Pancreas (tissue), 10 donors: ENCODE measurements around the gene ZNF638. TPM values are rescaled to one million over a fixed set of nuclear protein-coding genes. Genes with fewer than 3 reads are reported as not detected.
A peak's percentile ranks its signal among the peaks of the same experiment; 100 is the strongest.
"Not testable (repeated sequence)": the region's sequence is repeated elsewhere in the genome, so short reads cannot be mapped to it uniquely, and the experiment has no call there.

Experiments used
- ATAC-seq, 4 donors: fragments of 200-7000 bp; cut with Tn5 transposase; one replicate each; pipeline versions ENCODE4 v1.8.0 to v1.9.1; 2020; ENCODE audit warnings: mild to moderate bottlenecking in 4 of 4, moderate library complexity in 4 of 4
- DNase-seq, 6 donors: peaks; one replicate each; pipeline ENCODE4 v3.0.0-alpha.2; 2020
- FAIRE-seq: peaks from 2 replicates; lab custom pipeline; 2012; peaks lifted over from hg19 to GRCh38; lab: Jason Lieb, UNC
- H3K27ac ChIP-seq, 4 donors: fragments of 200-600 bp; sonication (generic); 1 replicate in 3 of 4; 2 replicates in 1 of 4; pipeline versions ENCODE4 v1.5.0 to v1.8.0; 2020
- H3K27me3 ChIP-seq, 4 donors: fragments of 200-600 bp; one replicate each; pipeline ENCODE4 v1.8.0; 2021
- H3K36me3 ChIP-seq, 3 donors: fragments of 200-600 bp; sonication (generic) in 1 of 3; one replicate each; pipeline versions ENCODE4 v1.5.0 to v1.8.0; 2020 to 2021
- H3K4me1 ChIP-seq, 3 donors: fragments of 200-600 bp; one replicate each; pipeline ENCODE4 v1.8.0; 2021
- H3K4me3 ChIP-seq, 4 donors: fragments of 200-600 bp; sonication (generic) in 2 of 4; one replicate each; pipeline versions ENCODE4 v1.5.0 to v1.8.0; 2020 to 2021
- H3K9me3 ChIP-seq, 4 donors: fragments of 200-600 bp; one replicate each; pipeline ENCODE4 v1.8.0; 2021
- CTCF ChIP-seq, 4 donors: fragments of 200-600 bp; sonication (generic) in 3 of 4; IDR thresholded peaks; one replicate each; pipeline versions ENCODE4 v1.5.0 to v1.8.0; 2021; ENCODE audit warnings: antibody characterized with exemption in 4 of 4
- WGBS, 2 donors: extraction: QIAGEN DNeasy Blood & Tissue Kit; methylation state at CpG; one replicate each; pipeline ENCODE4 v1.1.7; 2013; 5-methylcytosine and 5-hydroxymethylcytosine counted together
- intact Hi-C, 3 donors: fragments of 100-400 bp; cut with DNase I; formaldehyde crosslinking; loops; one replicate each; pipeline versions ENCODE4 v1.11.1 to v1.14.2; 2022
- polyA plus RNA-seq, 2 donors: library from polyadenylated mRNA; stranded (reverse); fragments of 200-250 nt; gene quantifications; one replicate each; pipeline ENCODE4 v1.2.3, GENCODE V29; 2013
- total RNA-seq, 6 donors: library from RNA; stranded (reverse); fragmentation: NEBNext Ultra II Directional in 4 of 6; extraction: Animal tissue kit (Norgen Biotek cat#: 25700) in 4 of 6; gene quantifications; one replicate each; pipeline versions ENCODE4 v1.2.1 to v1.2.4, GENCODE V29; 2021 to 2023
- donor health status: healthy with polysubstance abuse.
- donor health status: DM: no; HTN: no; CAD: no; lungs with moderate emphysema.
- donor health status: DM: no; HTN: no; CAD: no.
- donor health status: control.
- donor health status: control.
- donor health status: Bipolar disorder and iron deficiency.
- donor health status: DM: yes; HTN: yes; CAD: no.
- donor health status: DM: no; HTN: no; CAD: no.
- donor health status: DM: no; HTN: no; CAD: no.
- donor health status: DM: yes; HTN: yes; CAD: no.

ZNF638 gene
- total and polyA plus RNA-seq, 8 donors, result 35.4 to 117 (median 52.7) TPM

- H3K36me3 ChIP-seq, result peaks cover 0 to 57% (median 10%) of the 10 kb centered on the region in 3 donors
- peak; percentile 39 for FAIRE-seq
- H3K27ac ChIP-seq, result no peak overlapping the region
- no peaks in the 10 kb centered on the region for H3K27me3 ChIP-seq
- H3K9me3 ChIP-seq, result no peaks in the 10 kb centered on the region
- H3K4me3 ChIP-seq, result no peak overlapping the region
- no peak for ATAC-seq
- H3K4me1 ChIP-seq, result no peaks in the 10 kb centered on the region
- intact Hi-C loops, result no loop called here
- no peak for TF ChIP-seq CTCF (IDR thresholded peaks at IDR 0.05)
- WGBS, 2 donors, result 93 to 97% methylated on average over 3 of the region's 3 CpGs
- no peak for DNase-seq
These were observed 70.8 kb downstream of the ZNF638 start for GRCh38 chr2:71402427-71402826.

- intact Hi-C loops, result no loop called here
- TF ChIP-seq CTCF (IDR thresholded peaks at IDR 0.05), result no peak
- H3K27ac ChIP-seq, result no peak overlapping the region
- ATAC-seq (no peak), FAIRE-seq (no peak), DNase-seq (no peak)
- H3K4me3 ChIP-seq, result no peak overlapping the region
- H3K9me3 ChIP-seq, result no peaks in the 10 kb centered on the region
- no peaks in the 10 kb centered on the region for H3K27me3 ChIP-seq
- 92 to 94% methylated on average over 3 of the region's 3 CpGs for WGBS, 2 donors
- H3K4me1 ChIP-seq, result no peaks in the 10 kb centered on the region
- peaks cover 0 to 31% (median 8%) of the 10 kb centered on the region in 3 donors for H3K36me3 ChIP-seq
These were observed 78.0 kb downstream of the ZNF638 start for GRCh38 chr2:71409611-71410010.

GRCh38 chr2:71410696-71411095 lies 79.1 kb downstream of the ZNF638 start:
- FAIRE-seq (no peak), DNase-seq (no peak), ATAC-seq (no peak)
- WGBS, 2 donors, result 93 to 97% methylated on average over 4 of the region's 4 CpGs
- intact Hi-C loops, result no loop called here
- H3K4me3 ChIP-seq, result no peak overlapping the region
- H3K36me3 ChIP-seq, result peaks cover 0 to 24% (median 7%) of the 10 kb centered on the region in 3 donors
- no peak overlapping the region for H3K27ac ChIP-seq
- no peaks in the 10 kb centered on the region for H3K4me1 ChIP-seq
- H3K27me3 ChIP-seq, result no peaks in the 10 kb centered on the region
- no peaks in the 10 kb centered on the region for H3K9me3 ChIP-seq
- TF ChIP-seq CTCF (IDR thresholded peaks at IDR 0.05), result no peak

GRCh38 chr2:71416866-71417265 lies 85.3 kb downstream of the ZNF638 start:
- H3K4me1 ChIP-seq, DNase-seq, FAIRE-seq, H3K27ac ChIP-seq, H3K27me3 ChIP-seq, ATAC-seq, intact Hi-C loops, H3K36me3 ChIP-seq, H3K9me3 ChIP-seq: not testable (repeated sequence)
- 15 to 54% methylated on average over 7 to 12 of the region's 15 CpGs for WGBS, 2 donors
- peak overlapping the region in 1 of 4 donors; percentile 23 for H3K4me3 ChIP-seq

GRCh38 chr2:71417300-71418202 lies 86.0 kb downstream of the ZNF638 start:
- intact Hi-C loops, result no loop called here
- no peak for FAIRE-seq
- 40 to 43% methylated on average over 6 to 7 of the region's 16 CpGs for WGBS, 2 donors
- Histone ChIP-seq H3K36me3 (no peaks in the 10 kb centered on the region), H3K27ac (peak overlapping the region in 2 of 4 donors; percentile 12 to 18), H3K9me3 (no peaks in the 10 kb centered on the region), H3K4me1 (peaks cover 0 to 10% (median 0%) of the 10 kb centered on the region in 3 donors), H3K27me3 (no peaks in the 10 kb centered on the region), H3K4me3 (peak overlapping the region in 1 of 4 donors; percentile 23)
- ATAC-seq, result peak in 3 of 4 donors; percentile 18 to 46 (median 42)
- TF ChIP-seq CTCF (IDR thresholded peaks at IDR 0.05), result no peak
- DNase-seq, result no peak
